ENCODE results near the gene HCAR2.
A peak's percentile ranks its signal among the peaks of the same experiment; 100 is the strongest.
"Not testable (repeated sequence)": the region's sequence is repeated elsewhere in the genome, so short reads cannot be mapped to it uniquely, and the experiment has no call there.

Gene HCAR2

GRCh38 chr12:122702890-122703611, at the start of gene HCAR2:
HCAR2 (minus strand) TSS chr12:122703357; CDS start chr12:122703283, 74 bp downstream.
- DNase-seq (ENCODE audit: extremely low spot score); CTCF ChIA-PET; POLR2A ChIA-PET: not testable (repeated sequence)

DNA sequence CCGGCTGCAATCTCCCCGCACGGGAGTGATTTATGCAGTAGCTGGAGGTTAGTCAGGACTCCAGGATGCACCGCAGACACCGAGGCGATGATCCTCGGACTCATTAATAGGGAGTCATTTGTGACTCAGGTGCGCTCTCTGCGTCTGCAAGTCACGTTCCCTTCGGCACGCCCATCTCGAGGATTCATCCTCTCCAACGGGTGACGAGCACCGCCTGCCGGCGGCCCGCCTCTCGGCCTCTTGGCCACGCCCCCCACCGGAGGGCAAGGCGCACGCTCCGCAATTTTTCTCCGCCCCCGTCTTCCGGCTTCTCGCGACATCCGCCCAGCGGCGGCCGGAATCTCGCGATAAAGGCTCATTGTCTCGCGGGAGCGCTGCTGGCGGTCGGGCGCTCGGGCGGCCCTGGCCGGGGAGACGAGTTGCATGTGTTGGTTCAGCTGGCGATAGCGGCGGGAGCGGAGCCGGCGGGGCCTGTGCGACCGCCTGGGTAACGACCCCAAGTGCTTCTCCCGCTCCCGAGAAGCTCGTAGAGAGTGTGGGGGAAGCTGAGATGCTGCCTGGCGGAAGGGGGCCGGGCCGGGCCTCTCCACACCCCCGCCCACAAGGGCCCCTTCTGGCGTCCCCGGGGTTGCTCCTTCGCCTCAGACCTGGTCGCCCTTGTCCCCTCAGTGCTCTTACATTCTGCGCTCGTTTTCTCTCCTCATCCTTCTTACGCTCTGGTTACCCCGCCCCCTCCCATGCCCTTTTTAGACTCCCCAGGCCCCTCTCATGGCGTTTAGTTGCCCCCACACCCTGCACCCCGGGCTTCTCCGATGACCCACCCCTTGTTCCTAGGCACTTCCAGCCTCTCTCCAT, 49.5 kb upstream of the HCAR2 start, which contains the start of gene DENR:
Gene DENR, plus strand, starts transcription at position 361 of the 855 bp plus-strand sequence. CDS start 878 bp downstream, outside the sequence.
- DNase-seq (ENCODE audit: extremely low spot score) = peak; percentile 97
- CTCF ChIA-PET = no interaction called here
- POLR2A ChIA-PET = interaction anchor here (0.6 to 1.1 kb wide), 4 partner anchors 9 to 352 kb away, joined by 3 to 4 read pairs (median 3); partner anchors contain the start of gene ZCCHC8
- TF ChIP-seq ARNT (IDR thresholded peaks at IDR 0.05) (0 out of 2 replicates have a peak, but pooled peaks have one; percentile 17), ELF4 (IDR thresholded peaks at IDR 0.05) (peak; percentile 72), CTBP1 (IDR thresholded peaks at IDR 0.05; ENCODE audit: borderline replicate concordance) (0 out of 2 replicates have a peak, but pooled peaks have one; percentile 3), TARDBP (IDR thresholded peaks at IDR 0.05) (no peak), ZNF384 (IDR thresholded peaks at IDR 0.05) (no peak), SP1 (IDR thresholded peaks at IDR 0.05) (peak; percentile 96)
- TF ChIP-seq, protein P1, sequence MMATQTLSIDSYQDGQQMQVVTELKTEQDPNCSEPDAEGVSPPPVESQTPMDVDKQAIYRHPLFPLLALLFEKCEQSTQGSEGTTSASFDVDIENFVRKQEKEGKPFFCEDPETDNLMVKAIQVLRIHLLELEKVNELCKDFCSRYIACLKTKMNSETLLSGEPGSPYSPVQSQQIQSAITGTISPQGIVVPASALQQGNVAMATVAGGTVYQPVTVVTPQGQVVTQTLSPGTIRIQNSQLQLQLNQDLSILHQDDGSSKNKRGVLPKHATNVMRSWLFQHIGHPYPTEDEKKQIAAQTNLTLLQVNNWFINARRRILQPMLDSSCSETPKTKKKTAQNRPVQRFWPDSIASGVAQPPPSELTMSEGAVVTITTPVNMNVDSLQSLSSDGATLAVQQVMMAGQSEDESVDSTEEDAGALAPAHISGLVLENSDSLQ (IDR thresholded peaks at IDR 0.05) = peak; percentile 64

DNA sequence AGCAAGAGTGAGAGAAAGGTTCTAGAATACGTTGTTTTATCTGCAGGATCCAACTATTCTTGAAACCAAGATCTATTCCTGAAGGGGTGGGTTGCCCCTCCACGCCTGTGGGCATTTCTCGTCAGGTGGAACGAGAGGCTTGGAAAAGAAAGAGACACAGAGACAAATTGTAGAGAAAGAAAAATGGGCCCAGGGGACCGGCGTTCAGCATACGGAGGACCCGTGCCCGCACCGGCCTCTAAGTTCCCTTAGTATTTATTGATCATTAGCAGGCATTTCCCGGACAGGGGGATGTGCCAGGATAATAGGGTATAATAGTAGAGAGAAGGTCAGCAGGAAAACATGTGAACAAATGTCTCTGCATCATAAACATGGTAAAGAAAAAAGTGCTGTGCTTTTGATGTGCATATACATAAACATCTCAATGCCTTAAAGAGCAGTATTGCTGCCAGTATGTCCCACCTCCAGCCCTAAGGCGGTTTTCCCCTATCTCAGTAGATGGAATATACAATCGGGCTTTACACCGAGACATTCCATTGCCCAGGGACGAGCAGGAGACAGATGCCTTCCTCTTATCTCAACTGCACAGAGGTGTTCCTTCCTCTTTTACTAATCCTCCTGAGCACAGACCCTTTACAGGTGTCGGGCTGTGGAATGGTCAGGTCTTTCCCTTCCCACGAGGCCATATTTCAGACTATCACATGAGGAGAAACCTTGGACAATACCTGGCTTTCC, 47.8 kb upstream of the HCAR2 start:
- POLR2A ChIA-PET, CTCF ChIA-PET: not testable (repeated sequence)

GRCh38 chr12:122749569-122750332, 46.6 kb upstream of the HCAR2 start:
- CTCF ChIA-PET = no interaction called here
- POLR2A ChIA-PET = no interaction called here
- peak; percentile 85 for DNase-seq (ENCODE audit: extremely low spot score)
- TF ChIP-seq, protein P1 (IDR thresholded peaks at IDR 0.05) = no peak

More for the DNA sequence above, 47.8 kb upstream of the HCAR2 start:
- DNase-seq (ENCODE audit: extremely low spot score) = not testable (repeated sequence)

DNA sequence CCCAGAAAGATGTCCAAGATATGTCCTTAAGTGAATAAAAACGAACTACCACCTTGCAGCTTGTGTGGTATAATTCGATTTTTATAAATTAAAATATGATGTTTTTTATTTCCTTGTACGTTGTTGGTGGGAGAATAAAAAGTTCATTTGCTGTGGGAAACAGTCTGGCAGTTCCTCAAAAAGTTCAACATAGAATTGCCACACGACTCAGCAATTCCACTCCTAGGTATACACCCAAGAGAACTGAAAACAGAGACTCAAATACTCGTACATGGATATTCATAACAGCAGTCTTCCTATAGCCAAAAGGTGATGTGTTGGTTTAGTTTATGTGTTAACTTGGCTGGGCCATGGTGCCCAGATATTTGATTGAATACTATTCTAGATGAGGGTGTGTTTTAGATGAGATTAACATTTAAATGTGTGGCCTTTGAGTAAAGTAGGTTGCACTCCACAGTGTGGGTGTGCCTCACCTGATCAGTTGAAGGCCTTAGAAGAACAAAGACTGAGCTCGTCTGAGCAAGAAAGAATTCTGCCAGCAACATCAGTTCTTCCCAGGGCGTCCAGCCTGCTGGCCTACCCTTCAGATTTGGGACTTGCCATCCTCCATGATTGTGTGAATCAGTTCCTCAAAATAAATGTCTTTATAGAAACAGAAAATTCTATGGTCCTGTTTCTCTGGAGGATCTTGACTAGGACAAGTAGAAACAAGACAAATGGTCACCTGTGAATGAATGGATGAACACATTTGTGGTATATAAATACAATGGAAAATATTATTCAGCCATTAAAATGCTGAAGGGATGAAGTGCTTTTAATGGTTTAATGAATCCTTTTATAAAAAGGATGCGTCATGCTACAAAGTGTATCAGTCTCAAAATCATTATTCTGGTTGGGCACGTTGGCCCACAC, 44.3 kb upstream of the HCAR2 start:
- ChIA-PET POLR2A (no interaction called here), CTCF (no interaction called here)
- TF ChIP-seq ARNT (IDR thresholded peaks at IDR 0.05) = no peak
- no peak for TF ChIP-seq LEF1 (IDR thresholded peaks at IDR 0.05; ENCODE audit: borderline replicate concordance)
- TF ChIP-seq SP1 (IDR thresholded peaks at IDR 0.05) = no peak
- no peak for TF ChIP-seq SUZ12 (IDR thresholded peaks at IDR 0.05)
- TF ChIP-seq ZNF384 (IDR thresholded peaks at IDR 0.05) = no peak
- TF ChIP-seq FOXA1 (IDR thresholded peaks at IDR 0.05) = no peak
- TF ChIP-seq ELF4 (IDR thresholded peaks at IDR 0.05) = no peak
- no peak for TF ChIP-seq FOXM1 (IDR thresholded peaks at IDR 0.05; ENCODE audit: borderline replicate concordance)
- no peak for TF ChIP-seq HDGF (IDR thresholded peaks at IDR 0.05; ENCODE audit: borderline replicate concordance)
- no peak for TF ChIP-seq CTBP1 (IDR thresholded peaks at IDR 0.05; ENCODE audit: borderline replicate concordance)
- TF ChIP-seq, protein P1 (IDR thresholded peaks at IDR 0.05) = no peak
- no peak for TF ChIP-seq TARDBP (IDR thresholded peaks at IDR 0.05)
- no peak for TF ChIP-seq BHLHE40 (IDR thresholded peaks at IDR 0.05; ENCODE audit: borderline replicate concordance)
- no peak for TF ChIP-seq FOXK2 (IDR thresholded peaks at IDR 0.05)
- no peak for TF ChIP-seq L3MBTL2 (conservative IDR thresholded peaks at IDR 0.05)
- TF ChIP-seq NFRKB (IDR thresholded peaks at IDR 0.05) = no peak
- no peak for DNase-seq (ENCODE audit: extremely low spot score)

All from HEK293T (cell line).